GF-D8 (cell line): ENCODE measurements around the gene XRCC3.

Experiments
- DNase-seq: peaks from one replicate; lab custom pipeline; 2025; lab: John Stamatoyannopoulos, UW

The XRCC3 gene

GRCh38 chr14:103706551-103707328, 8.5 kb downstream of the XRCC3 start:
- no peak for DNase-seq

- DNase-seq = no peak
Measured at GRCh38 chr14:103705504-103706284, 9.6 kb downstream of the XRCC3 start.

- no peak for DNase-seq
Measured at GRCh38 chr14:103705118-103705503, 10.1 kb downstream of the XRCC3 start.

- DNase-seq = no peak
Measured at GRCh38 chr14:103704708-103705107, 10.5 kb downstream of the XRCC3 start.

GRCh38 chr14:103703433-103704385, 11.5 kb downstream of the XRCC3 start:
- DNase-seq = no peak

GRCh38 chr14:103702497-103703432, 12.5 kb downstream of the XRCC3 start:
- no peak for DNase-seq

- DNase-seq = no peak
Measured at GRCh38 chr14:103702095-103702494, 13.2 kb downstream of the XRCC3 start.

- no peak for DNase-seq
Measured at GRCh38 chr14:103700753-103701490, 14.3 kb downstream of the XRCC3 start.

GRCh38 chr14:103699901-103700752, 15.1 kb downstream of the XRCC3 start:
- DNase-seq = no peak

GRCh38 chr14:103699261-103699661, 16.0 kb downstream of the XRCC3 start:
- no peak for DNase-seq

GRCh38 chr14:103698380-103699260, 16.6 kb downstream of the XRCC3 start:
- DNase-seq = no peak

GRCh38 chr14:103697603-103698379, 17.5 kb downstream of the XRCC3 start:
- no peak for DNase-seq

- no peak for DNase-seq
Measured at GRCh38 chr14:103697206-103697602, 18.0 kb downstream of the XRCC3 start.

- no peak for DNase-seq
Measured at GRCh38 chr14:103696466-103697071, 18.7 kb downstream of the XRCC3 start.

GRCh38 chr14:103696070-103696402, 19.2 kb downstream of the XRCC3 start:
- DNase-seq = no peak

GRCh38 chr14:103695296-103696069, 19.8 kb downstream of the XRCC3 start:
- DNase-seq = no peak
